M059J (cell line): Measurements from ENCODE around the gene TMSB10. TPM values are rescaled to one million over a fixed set of nuclear protein-coding genes. Genes with fewer than 3 reads are reported as not detected.
A peak's percentile ranks its signal among the peaks of the same experiment; 100 is the strongest.

Source experiments
- DNase-seq: peaks from one replicate; pipeline ENCODE4 v3.0.0-alpha.2; 2012; ENCODE audit warnings: low read depth
- total RNA-seq: library from RNA; depleted of rRNA; stranded (reverse); fragments of >200 nt; shearing (Covaris generic); gene quantifications from 2 replicates; pipeline ENCODE4 v1.2.3, GENCODE V29; 2014

Gene TMSB10
- total RNA-seq, 1 experiment from 2014 or later: 7,017 TPM

DNA sequence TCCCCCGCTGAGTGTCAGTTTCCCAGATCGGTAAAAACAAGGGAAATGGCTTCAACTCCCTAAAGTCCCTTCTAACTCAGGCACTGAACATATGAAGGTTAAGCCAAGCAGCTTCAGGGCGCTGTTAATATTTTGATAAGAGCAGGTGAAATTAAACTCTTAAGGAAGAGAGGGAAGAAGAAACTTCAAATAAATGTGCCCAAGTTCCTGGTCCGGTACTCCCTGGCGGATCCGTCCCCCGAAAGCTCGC is 25.1 kb upstream of the TMSB10 start:
- DNase-seq: no peak

DNA sequence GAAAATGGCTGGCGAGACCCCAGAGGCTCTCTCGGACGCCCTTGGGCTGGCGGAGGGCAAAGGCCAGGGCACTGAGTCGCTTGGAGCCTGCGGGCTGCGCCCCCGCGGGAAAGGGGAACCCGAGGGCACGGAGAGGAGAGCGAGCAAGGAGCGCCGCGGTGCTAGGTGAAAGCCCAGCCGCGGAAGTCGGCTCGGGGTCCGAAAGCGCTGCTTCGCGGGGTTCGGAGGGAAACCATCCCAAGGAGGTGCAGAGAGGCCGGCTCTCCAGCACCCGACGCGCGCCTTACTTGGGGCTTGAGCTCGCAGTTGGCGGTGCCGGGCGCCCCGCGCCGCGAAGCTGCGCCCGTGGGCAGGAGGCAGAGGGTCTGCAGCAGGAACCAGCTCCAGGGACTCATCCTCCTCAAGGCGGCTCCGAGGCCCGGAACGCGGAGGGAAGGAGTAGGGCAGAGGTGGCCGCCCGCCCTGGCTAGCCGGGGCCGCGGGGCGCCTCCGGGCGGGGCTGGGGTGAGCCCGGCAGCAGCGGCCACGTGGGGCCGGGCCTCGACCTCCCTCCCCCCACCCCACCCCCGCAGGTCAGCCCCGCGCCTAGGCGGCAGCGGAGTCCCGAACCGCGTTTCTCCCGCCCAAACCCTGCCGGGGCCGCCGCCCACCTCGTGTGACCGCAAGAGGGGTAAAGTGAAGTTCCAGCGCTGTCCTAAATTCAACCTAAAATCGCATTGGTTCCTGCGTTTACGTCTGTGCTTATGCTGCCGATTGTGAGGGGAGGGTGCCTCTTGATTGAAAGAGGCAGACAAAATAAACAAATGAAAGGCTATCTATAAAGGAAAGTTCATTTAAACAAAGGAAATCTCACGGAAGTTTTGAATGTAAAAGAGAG is 24.6 kb upstream of the TMSB10 start, which contains the start of gene TRABD2A:
TSS of gene TRABD2A (minus strand) at position 440 of the 877 bp plus-strand sequence. CDS start at position 395, 45 bp downstream.
- no peak for DNase-seq

DNA sequence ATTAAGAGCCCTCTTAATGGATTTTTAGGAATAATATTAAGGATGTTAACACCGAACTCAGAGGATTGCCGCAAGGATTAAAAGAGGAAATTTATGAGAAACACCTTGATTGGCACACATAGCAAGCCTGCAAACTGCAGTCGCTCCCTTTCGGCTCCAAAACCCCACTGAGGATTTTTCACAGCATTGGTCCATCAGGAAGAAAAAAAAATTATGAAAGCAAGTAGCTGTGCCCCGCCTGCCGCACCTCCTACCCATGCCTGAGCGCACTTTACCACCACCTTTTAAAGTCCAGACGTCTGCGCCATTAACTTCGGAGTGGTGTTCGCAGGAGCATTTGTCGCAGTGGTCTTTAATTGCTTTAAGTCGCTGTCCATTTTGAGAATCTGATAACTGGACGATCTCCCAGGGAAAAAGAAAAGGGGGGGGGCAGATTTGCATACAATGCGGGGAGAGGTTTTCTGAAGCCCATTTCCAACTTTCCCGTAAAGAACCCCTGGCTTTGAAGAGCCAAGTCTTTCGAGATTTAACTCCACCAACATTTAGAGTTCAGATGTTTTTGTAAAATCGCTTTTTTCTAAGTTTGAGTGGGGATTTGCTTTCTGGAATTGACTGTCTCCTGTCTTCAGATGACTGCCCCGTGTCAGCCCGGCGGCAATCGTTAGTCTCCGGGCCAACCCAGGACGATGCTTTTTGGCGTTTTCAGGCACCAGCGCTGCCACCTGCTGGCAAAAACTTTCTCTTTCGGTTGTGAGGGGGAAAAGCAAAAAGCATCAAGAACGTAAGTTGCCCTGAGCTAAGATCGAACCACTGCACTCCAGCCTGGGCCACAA is 23.7 kb upstream of the TMSB10 start:
- peak; percentile 84 for DNase-seq

DNA sequence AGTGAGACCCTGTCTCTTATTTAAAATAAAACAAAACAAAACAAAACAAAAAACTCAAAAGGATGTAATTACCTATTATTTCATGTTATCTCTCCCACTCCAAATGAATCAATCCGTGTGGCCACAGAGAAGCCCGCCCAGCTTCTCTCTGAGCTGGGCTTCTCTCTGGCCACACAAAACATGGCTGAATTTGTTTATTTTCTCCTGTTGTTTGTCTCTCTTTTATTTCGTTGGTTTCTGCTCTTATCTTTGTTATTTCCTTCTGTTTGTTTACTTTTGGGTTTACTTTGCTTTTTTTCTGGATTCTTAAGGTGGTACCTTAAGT is 23.1 kb upstream of the TMSB10 start:
- DNase-seq: no peak

DNA sequence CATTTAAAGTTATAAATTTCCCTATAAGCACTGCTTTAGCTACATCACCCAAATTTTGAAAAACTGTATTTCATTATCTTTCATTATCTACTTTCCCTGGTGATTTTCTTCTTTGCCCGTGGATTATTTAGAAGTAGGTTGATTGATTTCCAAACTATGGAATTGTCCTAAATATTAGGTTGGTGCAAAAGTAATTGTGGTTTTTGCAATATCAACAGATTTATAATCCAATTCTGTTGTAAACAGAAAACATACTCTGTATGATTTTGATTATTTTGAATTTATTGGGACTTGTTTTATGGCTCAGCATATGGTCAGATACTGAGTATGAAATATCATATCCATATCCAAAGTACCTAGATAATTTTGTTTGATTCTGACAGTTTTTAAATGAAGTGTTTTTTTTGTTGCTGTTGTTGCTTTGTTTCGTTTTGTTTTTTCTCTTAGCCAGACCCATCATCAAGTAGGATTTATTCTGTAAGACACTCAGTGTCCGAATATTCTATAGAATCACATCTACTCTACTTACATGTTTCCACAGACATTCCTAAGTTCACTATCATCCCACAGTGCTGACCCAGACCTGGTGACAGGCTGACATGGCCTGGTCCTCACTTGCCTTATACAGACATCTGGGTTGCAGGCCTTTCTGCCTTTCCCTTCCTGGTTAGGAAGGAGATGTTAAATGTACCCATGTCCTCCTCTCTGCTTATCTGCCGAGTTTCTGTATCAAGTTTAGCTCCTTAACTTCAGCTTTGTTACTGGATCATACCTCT is 22.5 kb upstream of the TMSB10 start:
- no peak for DNase-seq

DNA sequence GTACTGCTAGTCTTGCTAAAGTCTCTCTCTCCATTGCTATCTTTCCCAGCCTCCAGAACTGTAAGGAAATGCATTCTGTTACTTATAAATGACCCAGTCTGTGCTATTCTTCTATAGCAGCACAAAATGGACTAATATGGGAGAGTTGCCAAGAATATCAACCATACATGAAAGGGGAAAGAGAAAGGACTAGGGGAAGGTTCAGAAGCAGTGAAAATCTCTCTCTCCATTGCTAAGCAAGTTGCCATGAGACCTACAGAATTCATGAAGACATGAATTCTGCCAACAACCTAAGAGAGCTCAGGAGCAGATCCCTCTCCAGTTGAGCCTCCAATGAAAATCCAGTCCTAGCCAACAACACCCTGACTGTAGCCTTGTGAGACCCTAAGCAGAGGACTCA is 21.0 kb upstream of the TMSB10 start:
- no peak for DNase-seq

DNA sequence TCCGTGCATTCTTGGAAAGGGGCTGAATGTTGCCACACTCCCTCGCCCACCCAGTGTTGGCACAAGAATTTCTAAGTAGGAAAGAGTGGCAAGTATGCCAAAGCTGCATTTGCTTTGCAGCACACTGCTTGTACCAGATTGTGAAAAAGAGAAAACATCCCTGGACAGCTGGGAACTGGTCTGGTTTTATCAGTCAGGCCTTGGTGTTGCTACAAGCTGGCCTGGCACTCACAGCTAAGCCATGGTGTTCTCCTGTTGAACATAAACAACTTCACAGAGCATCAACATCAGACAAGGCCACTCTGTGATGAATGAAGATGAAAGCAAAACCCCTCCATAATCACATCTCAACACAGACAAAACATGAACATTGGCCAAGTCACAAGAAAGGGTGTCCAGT is 20.3 kb upstream of the TMSB10 start:
- DNase-seq: no peak

DNA sequence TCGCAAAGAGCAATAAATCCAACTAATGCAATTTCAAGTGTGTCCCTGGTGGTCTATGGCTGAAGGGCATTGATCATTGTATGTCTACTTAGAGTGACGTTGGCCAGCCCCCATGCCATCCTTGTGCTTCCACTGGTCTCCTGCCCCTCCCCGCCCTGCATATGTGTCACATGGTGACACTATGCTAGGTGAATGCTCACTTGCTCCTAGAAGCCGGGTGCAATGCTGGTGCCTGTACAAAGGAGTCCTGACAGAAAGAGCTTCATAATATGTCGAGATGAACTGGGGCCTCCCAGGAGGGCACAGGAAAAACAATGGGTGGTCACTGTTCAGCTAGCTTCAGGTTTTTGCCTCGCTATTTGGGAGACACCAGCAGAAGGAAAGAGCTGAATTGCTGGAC is 18.7 kb upstream of the TMSB10 start:
- DNase-seq: no peak

DNA sequence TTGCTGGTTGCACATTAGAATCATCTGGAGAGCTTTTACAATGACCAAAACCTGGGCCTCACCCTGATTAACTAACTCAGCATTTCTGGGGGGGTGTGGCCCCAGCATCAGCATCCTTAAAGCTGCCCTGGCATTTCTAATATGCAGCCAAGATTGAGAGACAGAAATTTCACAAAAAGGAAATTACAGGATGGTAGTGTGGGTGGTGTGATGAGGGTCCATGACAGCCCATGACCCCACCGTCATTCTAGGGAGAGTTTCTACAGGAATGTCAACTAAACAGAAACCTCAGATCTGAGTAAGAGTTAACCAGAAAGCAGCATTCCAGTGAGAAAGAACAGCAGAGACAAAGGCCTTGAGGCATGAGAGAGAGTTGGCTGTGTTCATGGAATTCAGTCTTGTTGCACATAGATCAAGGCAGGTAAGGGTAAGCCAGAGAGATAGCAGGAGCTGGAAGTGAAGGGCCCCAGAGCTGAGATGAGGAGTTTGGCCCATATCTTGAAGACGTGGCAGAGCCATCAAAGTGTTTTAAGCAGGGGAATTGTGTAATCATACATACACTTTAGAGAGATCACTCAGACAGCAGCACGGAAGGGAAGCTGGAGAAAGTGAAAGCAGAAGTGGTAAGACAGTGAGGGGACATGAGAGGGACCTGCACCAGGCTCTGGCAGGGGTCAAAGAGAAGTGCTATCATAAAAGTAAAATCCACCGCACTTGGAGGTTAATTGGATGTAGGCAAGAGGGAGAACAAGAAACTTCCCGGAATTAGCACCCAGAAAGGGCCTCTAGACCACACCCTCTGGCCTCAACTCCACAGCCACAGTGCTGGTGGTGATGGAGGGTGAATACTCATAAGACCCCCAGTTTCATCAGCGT is 16.8 kb upstream of the TMSB10 start:
- DNase-seq: peak; percentile 72

DNA sequence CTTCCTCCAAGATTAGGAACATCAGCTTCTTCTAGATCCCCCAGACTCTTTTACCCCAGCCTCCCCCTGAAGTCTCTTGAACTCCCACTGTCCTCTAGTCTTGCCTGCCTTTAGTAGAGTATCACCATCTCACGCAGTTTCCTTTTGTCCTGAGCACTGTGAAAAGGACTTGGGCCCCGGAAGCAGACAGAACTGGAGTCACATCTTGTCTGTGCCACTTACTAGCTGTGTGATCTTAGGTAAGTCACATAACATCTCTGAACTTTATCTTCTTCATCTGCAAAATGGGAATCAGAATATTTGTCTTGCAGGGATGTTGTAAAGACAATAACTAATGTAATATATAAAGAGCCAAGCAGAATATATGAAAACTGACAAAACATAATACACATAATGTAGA is 16.1 kb upstream of the TMSB10 start:
- no peak for DNase-seq

DNA sequence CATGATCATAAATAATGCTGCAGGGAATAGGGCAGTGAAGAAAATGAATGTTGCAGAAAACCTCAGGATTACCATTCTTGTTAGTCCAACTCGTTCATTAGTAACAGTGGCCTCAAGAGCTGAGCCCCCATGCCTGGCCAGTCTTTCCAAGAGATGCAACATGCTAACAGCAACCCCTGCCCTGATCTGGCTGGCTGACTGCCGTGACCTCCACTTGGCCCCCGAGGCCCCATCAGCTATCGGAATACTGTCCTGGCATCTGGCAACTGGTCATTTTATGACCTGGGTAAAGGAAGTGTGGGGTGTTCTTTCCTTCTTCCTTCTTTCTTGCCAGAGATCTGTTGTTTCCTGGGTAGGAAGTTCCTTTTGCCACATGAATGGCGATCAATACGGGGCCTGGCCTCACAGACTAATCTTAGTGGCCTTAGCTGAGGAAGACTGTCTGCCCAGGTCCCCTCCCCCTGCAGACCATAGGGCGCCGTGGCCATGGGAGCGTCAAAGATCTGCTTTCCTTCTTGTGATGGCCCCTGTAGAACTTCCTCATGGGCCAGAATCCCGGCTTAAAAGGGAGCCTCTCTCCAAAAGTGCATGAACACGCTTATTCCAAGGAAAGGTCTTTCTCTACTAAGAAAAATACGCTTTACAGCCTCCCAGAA is 14.0 kb upstream of the TMSB10 start:
- DNase-seq: no peak

DNA sequence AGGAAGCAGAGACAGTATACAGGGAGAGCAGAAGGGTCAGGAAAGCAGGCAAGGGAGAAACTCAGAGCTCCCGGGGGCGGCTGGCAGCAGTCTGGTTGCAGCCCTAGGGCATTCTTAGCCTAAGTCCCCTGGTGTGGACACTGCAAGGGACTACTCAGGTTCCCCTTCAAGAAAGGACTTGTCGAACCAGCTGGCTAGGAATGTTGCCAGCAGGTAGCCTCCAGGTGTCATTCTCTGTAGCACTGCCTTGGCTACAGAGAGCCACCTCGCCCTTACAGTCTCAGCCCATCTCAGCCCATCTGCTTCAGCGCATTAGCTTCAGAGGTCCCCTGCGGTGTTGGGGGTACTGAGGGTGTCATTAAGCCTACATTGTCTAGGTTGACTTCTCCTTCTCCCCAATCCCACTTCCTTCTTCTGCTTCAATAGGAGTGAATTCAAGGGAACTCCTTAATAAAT is 11.3 kb upstream of the TMSB10 start:
- DNase-seq: no peak

DNA sequence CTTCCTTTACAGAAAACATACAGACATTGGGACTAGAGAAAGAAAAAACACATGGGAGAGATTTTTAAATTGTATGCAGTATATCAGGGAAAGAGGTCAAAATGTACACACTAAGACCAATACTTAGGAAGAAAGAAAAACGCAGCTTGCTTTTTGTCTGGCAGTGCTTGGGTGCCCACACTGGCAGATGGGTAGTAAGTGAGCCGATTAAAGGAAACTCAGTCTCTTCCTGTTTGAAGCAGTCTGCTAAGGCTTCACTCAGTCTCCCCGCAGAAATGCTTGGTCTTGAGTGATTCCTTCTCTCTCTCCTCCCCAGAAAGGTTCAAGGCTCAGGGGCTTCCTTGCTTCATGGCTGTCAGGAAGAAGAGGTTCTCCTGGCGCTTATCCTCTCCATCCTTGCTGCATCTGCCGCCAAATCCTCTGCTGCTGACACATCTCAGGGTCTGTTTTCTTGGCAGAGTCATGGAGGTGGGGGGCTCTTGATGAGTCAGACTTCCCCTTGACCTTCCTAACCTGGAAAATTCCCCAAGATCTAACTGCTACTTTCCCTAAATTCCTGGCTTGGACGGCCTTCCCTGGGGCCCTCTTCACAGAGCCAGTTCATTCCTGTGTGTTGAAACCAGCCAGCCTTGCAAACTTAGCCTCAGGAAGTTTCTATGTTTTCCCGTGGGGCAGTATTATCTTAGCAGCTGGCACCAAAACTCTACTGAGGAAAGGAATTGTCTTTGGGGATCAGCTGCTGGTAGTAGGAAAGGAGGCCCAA is 10.5 kb upstream of the TMSB10 start:
- peak; percentile 78 for DNase-seq

DNA sequence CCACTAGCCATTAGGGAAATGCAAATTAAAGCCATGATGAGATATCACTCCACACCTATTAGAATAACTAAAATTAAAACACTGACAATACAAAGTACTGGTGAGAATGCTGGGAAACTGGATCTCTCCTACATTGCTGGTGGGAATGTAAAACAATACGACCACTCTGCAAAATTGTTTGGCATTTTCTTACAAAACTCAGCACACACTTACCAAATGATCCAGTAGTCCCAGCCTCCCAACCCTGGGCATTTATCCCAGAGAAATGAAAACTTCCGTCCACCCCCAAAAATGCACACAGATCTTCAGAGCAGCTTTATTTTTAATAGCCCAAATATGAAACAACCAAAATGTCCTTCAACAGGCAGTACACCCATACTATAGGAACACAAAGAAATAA is 8.9 kb upstream of the TMSB10 start:
- no peak for DNase-seq

DNA sequence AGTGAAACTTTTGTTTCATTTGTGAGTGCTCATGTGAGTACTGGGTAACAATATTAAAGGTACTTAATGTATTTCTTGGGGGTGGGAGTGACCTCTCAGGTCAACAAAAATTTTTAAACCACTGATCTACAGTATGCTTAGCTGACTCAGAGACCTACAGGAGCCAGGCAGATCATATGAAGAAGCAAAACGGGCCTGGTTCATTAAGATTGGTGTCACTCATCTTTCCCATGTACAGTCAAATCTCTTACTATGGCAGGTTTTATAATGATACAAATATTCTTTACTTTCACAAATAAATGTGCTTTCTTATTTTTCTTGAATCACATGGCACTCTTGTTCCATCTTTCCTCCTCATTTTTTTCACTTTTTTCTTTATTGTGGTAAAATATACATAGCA is 7.7 kb upstream of the TMSB10 start:
- no peak for DNase-seq

DNA sequence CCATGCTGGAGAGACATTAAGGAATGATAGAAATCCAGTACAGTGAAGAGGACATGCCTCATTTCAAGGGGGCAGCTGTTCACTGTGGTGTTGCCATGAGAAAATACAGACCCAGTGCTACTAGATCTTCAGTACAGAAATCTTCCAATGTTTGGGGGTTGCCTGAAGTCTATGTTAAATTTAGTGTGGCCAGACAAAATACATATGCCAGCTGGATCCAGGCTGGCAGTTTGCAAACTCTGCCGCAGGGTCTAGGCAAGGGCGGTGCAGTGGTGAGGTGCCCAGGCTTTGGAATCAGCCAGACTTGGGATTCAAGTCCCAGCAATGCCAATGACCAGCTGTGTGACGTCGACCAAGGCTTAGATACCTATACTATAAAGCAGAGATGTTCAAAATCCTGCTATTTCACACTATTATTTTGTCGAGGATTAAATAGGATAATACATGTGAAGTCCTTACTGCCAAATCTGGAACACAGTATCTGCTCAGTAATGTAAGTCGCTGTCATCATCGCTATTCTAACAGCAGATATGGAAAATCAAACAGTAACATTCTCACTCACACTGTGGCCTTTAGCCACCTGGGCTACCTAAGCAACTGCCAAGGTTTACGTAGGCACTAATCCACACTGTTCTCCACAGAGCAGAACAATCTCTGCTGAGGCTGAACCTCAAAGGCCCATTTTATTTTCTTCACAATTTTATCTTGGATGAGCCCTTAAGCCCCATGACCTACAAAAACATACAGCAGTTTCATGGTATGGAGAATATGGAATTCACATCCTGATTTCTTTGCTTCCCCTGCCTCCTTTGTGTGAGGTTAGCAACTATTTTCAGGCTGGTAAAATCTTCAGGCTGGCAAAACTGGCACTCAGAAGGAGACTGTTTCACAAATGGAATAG is 5.9 kb upstream of the TMSB10 start:
- DNase-seq: no peak

DNA sequence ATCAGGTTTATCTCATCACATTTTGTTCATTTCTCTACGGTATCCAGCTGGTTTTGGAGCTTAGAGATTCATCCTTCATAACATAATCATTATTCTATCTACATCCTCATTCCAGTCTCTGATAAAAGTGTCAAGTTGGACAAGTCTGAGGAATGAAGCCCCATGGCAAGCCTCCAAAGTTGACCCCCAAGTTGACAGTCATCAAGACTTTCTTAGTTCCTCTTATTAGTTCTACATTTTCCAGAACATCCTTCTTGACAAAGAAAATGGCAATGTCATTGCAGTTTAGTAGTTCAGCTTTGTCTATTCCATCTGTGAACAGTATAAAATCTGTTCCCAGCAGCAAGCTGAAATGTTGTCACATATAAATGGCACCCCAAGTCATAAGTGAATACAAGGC is 4.5 kb upstream of the TMSB10 start:
- no peak for DNase-seq

DNA sequence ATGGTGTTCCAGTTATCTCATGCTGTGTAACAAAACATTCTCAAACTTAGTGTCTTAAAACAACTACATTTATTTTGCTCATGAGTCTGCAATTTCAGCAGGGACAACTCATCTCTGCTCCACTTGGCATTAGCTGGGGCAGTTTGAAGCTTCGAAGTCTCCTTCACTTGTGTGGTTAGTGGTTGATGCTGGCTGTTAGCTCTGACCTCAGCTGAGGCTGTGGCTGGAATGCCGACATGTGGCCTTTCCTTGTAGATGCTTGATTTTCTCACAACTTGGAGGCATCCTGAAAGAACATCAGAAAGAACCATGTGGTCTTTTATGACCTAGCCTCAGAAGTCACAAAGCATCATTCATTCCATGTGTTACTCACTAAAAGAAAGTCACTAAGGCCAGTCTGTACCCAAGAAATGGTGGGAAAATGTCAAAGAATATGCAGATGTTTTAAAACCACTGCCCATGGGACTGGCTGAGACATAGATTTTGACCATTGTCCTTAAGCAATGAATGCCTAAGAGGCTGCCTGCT is 3.8 kb upstream of the TMSB10 start:
- DNase-seq: peak; percentile 84

DNA sequence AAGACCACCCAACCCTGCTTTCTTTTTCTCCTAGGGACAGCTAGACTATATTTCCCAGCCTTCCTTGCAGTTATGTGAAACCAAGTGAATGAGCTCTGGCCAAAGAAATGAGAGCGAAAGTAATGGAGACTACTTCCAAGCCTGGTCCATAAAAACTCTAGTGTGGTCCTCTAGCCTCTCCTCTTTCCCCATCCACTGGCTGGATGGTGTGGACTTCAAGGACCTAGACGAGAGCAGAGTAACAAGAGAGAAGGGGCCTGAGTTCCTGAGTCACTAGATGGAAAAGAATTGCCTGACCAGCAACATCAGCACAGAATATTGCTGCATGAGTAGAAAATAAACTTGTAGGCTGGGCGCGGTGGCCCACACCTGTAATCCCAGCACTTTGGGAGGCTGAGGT is 2.9 kb upstream of the TMSB10 start:
- DNase-seq: no peak
